HL-60 (cell line): ENCODE results near the gene TULP1.

Source experiments
- GABPA ChIP-seq: IDR thresholded peaks from 2 replicates; pipeline ENCODE4 v1.6.1; 2012; ENCODE audit warnings: low read depth
- POLR2AphosphoS5 ChIP-seq: IDR thresholded peaks from 2 replicates; pipeline ENCODE4 v1.6.1; 2012; ENCODE audit warnings: low read depth
- SPI1 ChIP-seq: IDR thresholded peaks from 2 replicates; pipeline ENCODE4 v1.6.1; 2012; ENCODE audit warnings: low read depth, mild to moderate bottlenecking, borderline replicate concordance
- TF ChIP-seq, protein P1 (sequence below): IDR thresholded peaks from one replicate; pipeline ENCODE4 v1.5.1; 2011; ENCODE audit warnings: low read length, control low read depth, inconsistent platforms; ENCODE audit not compliant: insufficient read depth
- TF ChIP-seq, protein P2 (sequence below): IDR thresholded peaks from 2 replicates; pipeline ENCODE4 v1.6.1; 2012; ENCODE audit warnings: low read depth; ENCODE audit not compliant: insufficient replicate concordance

DNA sequence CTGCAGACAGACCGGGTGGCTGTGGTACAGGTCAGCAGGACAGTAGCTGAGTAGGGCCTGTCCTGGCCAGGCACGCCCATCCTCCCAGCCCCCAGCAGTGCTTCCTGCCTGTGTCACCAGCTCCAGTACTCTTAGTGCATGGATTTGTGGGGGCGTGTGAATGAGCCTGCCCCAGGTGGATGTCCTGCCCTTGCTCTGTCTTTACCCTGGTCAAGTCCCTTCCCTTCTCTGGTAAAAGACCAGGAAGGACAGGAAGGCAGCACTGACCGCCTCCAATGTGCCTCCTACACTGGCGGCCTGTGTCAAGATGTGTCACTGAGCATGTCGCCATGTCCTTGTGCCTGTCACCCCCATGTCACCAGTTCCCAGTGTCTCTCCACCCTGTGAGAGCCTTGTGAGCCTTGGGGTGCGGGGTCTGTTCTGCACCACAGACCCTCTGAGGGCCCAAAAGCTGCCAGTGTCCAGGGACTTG lies 27.7 kb downstream of the TULP1 start:
- TF ChIP-seq, protein P1, sequence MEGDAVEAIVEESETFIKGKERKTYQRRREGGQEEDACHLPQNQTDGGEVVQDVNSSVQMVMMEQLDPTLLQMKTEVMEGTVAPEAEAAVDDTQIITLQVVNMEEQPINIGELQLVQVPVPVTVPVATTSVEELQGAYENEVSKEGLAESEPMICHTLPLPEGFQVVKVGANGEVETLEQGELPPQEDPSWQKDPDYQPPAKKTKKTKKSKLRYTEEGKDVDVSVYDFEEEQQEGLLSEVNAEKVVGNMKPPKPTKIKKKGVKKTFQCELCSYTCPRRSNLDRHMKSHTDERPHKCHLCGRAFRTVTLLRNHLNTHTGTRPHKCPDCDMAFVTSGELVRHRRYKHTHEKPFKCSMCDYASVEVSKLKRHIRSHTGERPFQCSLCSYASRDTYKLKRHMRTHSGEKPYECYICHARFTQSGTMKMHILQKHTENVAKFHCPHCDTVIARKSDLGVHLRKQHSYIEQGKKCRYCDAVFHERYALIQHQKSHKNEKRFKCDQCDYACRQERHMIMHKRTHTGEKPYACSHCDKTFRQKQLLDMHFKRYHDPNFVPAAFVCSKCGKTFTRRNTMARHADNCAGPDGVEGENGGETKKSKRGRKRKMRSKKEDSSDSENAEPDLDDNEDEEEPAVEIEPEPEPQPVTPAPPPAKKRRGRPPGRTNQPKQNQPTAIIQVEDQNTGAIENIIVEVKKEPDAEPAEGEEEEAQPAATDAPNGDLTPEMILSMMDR, result no peak
- TF ChIP-seq POLR2AphosphoS5 (no peak), GABPA (no peak), SPI1 (no peak)
- TF ChIP-seq, protein P2, sequence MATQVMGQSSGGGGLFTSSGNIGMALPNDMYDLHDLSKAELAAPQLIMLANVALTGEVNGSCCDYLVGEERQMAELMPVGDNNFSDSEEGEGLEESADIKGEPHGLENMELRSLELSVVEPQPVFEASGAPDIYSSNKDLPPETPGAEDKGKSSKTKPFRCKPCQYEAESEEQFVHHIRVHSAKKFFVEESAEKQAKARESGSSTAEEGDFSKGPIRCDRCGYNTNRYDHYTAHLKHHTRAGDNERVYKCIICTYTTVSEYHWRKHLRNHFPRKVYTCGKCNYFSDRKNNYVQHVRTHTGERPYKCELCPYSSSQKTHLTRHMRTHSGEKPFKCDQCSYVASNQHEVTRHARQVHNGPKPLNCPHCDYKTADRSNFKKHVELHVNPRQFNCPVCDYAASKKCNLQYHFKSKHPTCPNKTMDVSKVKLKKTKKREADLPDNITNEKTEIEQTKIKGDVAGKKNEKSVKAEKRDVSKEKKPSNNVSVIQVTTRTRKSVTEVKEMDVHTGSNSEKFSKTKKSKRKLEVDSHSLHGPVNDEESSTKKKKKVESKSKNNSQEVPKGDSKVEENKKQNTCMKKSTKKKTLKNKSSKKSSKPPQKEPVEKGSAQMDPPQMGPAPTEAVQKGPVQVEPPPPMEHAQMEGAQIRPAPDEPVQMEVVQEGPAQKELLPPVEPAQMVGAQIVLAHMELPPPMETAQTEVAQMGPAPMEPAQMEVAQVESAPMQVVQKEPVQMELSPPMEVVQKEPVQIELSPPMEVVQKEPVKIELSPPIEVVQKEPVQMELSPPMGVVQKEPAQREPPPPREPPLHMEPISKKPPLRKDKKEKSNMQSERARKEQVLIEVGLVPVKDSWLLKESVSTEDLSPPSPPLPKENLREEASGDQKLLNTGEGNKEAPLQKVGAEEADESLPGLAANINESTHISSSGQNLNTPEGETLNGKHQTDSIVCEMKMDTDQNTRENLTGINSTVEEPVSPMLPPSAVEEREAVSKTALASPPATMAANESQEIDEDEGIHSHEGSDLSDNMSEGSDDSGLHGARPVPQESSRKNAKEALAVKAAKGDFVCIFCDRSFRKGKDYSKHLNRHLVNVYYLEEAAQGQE, result no peak
